Esophagus squamous epithelium (tissue), 5 donors: ENCODE data around the gene TSHR. TPM values are rescaled to one million over a fixed set of nuclear protein-coding genes. Genes with fewer than 3 reads are reported as not detected.

Experiments
- DNase-seq: peaks from one replicate; lab custom pipeline; 2025; lab: John Stamatoyannopoulos, UW
- H3K27ac ChIP-seq, 4 donors: fragments of 200-600 bp; sonication (generic); one replicate each; pipeline ENCODE4 v1.5.1; 2016 to 2019; ENCODE audit warnings: mild to moderate bottlenecking in 1 of 4
- H3K27me3 ChIP-seq, 4 donors: fragments of 200-600 bp; sonication (generic); 1 replicate in 3 of 4; 2 replicates in 1 of 4; pipeline versions ENCODE4 v1.5.1 to v1.6.0; 2017 to 2021; ENCODE audit warnings: antibody characterized with exemption in 1 of 4
- H3K36me3 ChIP-seq, 3 donors: fragments of 200-600 bp; sonication (generic); one replicate each; pipeline ENCODE4 v1.5.1; 2016 to 2019
- H3K4me1 ChIP-seq, 3 donors: fragments of 200-600 bp; sonication (generic); one replicate each; pipeline ENCODE4 v1.5.1; 2017 to 2019
- H3K4me3 ChIP-seq, 4 donors: fragments of 200-600 bp; sonication (generic); 1 replicate in 3 of 4; 2 replicates in 1 of 4; pipeline ENCODE4 v1.5.1; 2016 to 2019; ENCODE audit warnings: mild to moderate bottlenecking in 2 of 4, moderate library complexity in 1 of 4
- H3K9me3 ChIP-seq, 3 donors: fragments of 200-600 bp; sonication (generic); one replicate each; pipeline ENCODE4 v1.5.1; 2016 to 2019
- CTCF ChIP-seq, 6 experiments: fragments of 450-650 bp in 4 of 6; fragments of 200-600 bp in 2 of 6; sonication (generic) in 2 of 6; IDR thresholded peaks; one replicate each; pipeline ENCODE4 v1.5.1; 2016 to 2019; ENCODE audit warnings: antibody characterized with exemption in 6 of 6, mild to moderate bottlenecking in 4 of 6, moderate library complexity in 4 of 6
- POLR2A ChIP-seq, 4 donors: fragments of 450-650 bp; IDR thresholded peaks; one replicate each; pipeline ENCODE4 v1.6.1; 2017; ENCODE audit warnings: antibody characterized with exemption in 4 of 4, mild to moderate bottlenecking in 4 of 4, moderate library complexity in 3 of 4
- WGBS, 2 donors: methylation state at CpG; one replicate each; pipeline ENCODE4 v1.1.5; 2018; 5-methylcytosine and 5-hydroxymethylcytosine counted together
- intact Hi-C: fragments of 100-400 bp; cut with DNase I; formaldehyde crosslinking; loops from one replicate; pipeline ENCODE4 v1.15.0; 2022
- total RNA-seq, 4 donors: library from RNA; depleted of rRNA; stranded (reverse); fragments of >200 nt; gene quantifications; one replicate each; pipeline ENCODE4 v1.1.0, GENCODE V29; 2016
- donor health status: DM: yes; HTN: yes; CAD: no.

The TSHR gene
- total RNA-seq, 4 donors from 2014 or later, result not detected

- TF ChIP-seq CTCF (IDR thresholded peaks at IDR 0.05), result no peak
- TF ChIP-seq POLR2A (IDR thresholded peaks at IDR 0.05), result no peak
- Histone ChIP-seq H3K4me3 (no peak overlapping the region), H3K9me3 (peaks cover 0 to 9% (median 5%) of the 10 kb centered on the region in 3 donors), H3K4me1 (no peaks in the 10 kb centered on the region), H3K27ac (no peak overlapping the region), H3K36me3 (no peaks in the 10 kb centered on the region), H3K27me3 (no peaks in the 10 kb centered on the region)
- intact Hi-C loops, result no loop called here
- WGBS, 2 donors, result 79 to 81% methylated on average over 2 of the region's 2 CpGs
- DNase-seq, result no peak
Measured at GRCh38 chr14:81068176-81068782, 112.9 kb downstream of the TSHR start.

GRCh38 chr14:81070511-81070910, 115.1 kb downstream of the TSHR start:
- Histone ChIP-seq H3K4me3 (no peak overlapping the region), H3K27ac (no peak overlapping the region), H3K9me3 (peaks cover 0 to 9% (median 5%) of the 10 kb centered on the region in 3 donors), H3K36me3 (no peaks in the 10 kb centered on the region), H3K4me1 (no peaks in the 10 kb centered on the region), H3K27me3 (no peaks in the 10 kb centered on the region)
- WGBS, 2 donors, result 74 to 100% methylated on average over 2 of the region's 2 CpGs
- DNase-seq, result no peak
- TF ChIP-seq CTCF (IDR thresholded peaks at IDR 0.05) (no peak), POLR2A (IDR thresholded peaks at IDR 0.05) (no peak)
- intact Hi-C loops, result no loop called here

GRCh38 chr14:81085596-81085995, 130.2 kb downstream of the TSHR start:
- Histone ChIP-seq H3K27ac (no peak overlapping the region), H3K4me1 (no peaks in the 10 kb centered on the region), H3K4me3 (no peak overlapping the region), H3K36me3 (no peaks in the 10 kb centered on the region), H3K9me3 (no peaks in the 10 kb centered on the region), H3K27me3 (no peaks in the 10 kb centered on the region)
- intact Hi-C loops, result no loop called here
- TF ChIP-seq CTCF (IDR thresholded peaks at IDR 0.05), result no peak
- no peak for TF ChIP-seq POLR2A (IDR thresholded peaks at IDR 0.05)
- 49 to 63% methylated on average over 3 of the region's 3 CpGs for WGBS, 2 donors
- no peak for DNase-seq

- Histone ChIP-seq H3K4me3 (no peak overlapping the region), H3K9me3 (no peaks in the 10 kb centered on the region), H3K36me3 (no peaks in the 10 kb centered on the region), H3K27me3 (no peaks in the 10 kb centered on the region), H3K4me1 (no peaks in the 10 kb centered on the region), H3K27ac (no peak overlapping the region)
- 58 to 60% methylated on average over 3 of the region's 3 CpGs for WGBS, 2 donors
- DNase-seq, result no peak
- intact Hi-C loops, result no loop called here
- TF ChIP-seq POLR2A (IDR thresholded peaks at IDR 0.05), result no peak
- no peak for TF ChIP-seq CTCF (IDR thresholded peaks at IDR 0.05)
Measured at GRCh38 chr14:81087230-81087629, 131.8 kb downstream of the TSHR start.

GRCh38 chr14:81091139-81091538, 135.7 kb downstream of the TSHR start:
- TF ChIP-seq POLR2A (IDR thresholded peaks at IDR 0.05) (no peak), CTCF (IDR thresholded peaks at IDR 0.05) (no peak)
- H3K4me3 ChIP-seq, result no peak overlapping the region
- no peak for DNase-seq
- no peaks in the 10 kb centered on the region for H3K9me3 ChIP-seq
- intact Hi-C loops, result no loop called here
- no peaks in the 10 kb centered on the region for H3K4me1 ChIP-seq
- H3K27ac ChIP-seq, result no peak overlapping the region
- no peaks in the 10 kb centered on the region for H3K36me3 ChIP-seq
- no peaks in the 10 kb centered on the region for H3K27me3 ChIP-seq
